Breast epithelium (tissue), 3 donors: ENCODE measurements around the gene CHST8.

Experiments
- POLR2A ChIP-seq: fragments of 450-650 bp; IDR thresholded peaks from one replicate; pipeline ENCODE4 v1.6.1; 2016; ENCODE audit warnings: antibody characterized with exemption, mild to moderate bottlenecking, moderate library complexity
- TF ChIP-seq, protein P1 (sequence below), 3 donors: fragments of 450-650 bp; IDR thresholded peaks; one replicate each; pipeline ENCODE4 v1.5.1; 2016 to 2017; ENCODE audit warnings: antibody characterized with exemption in 3 of 3, mild to moderate bottlenecking in 3 of 3, moderate library complexity in 3 of 3

DNA sequence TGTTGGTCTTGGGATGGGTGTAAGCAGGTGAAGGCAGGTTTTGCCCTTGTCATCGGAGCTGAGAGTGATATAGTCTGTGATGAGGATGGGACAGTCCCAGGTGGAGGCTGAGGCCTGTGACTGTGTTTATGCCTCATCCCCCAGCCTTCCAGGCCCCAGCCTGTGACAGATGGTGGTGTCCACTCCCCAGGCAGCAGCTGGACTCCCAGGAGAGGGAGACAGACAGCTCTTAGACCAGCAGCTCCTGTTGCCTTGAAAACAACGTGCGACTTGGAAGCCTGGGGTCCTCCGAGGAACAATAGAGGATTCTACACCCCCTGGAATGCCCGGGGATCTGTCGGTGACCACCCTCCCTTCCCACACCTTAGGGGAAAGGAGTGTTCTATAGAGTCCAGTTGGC is 63.8 kb downstream of the CHST8 start:
- TF ChIP-seq POLR2A: no peak
- TF ChIP-seq, protein P1, sequence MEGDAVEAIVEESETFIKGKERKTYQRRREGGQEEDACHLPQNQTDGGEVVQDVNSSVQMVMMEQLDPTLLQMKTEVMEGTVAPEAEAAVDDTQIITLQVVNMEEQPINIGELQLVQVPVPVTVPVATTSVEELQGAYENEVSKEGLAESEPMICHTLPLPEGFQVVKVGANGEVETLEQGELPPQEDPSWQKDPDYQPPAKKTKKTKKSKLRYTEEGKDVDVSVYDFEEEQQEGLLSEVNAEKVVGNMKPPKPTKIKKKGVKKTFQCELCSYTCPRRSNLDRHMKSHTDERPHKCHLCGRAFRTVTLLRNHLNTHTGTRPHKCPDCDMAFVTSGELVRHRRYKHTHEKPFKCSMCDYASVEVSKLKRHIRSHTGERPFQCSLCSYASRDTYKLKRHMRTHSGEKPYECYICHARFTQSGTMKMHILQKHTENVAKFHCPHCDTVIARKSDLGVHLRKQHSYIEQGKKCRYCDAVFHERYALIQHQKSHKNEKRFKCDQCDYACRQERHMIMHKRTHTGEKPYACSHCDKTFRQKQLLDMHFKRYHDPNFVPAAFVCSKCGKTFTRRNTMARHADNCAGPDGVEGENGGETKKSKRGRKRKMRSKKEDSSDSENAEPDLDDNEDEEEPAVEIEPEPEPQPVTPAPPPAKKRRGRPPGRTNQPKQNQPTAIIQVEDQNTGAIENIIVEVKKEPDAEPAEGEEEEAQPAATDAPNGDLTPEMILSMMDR (IDR thresholded peaks at IDR 0.05): no peak
